BLaER1 (cell line): Measurements from ENCODE around the gene ASPG.

Experiments
- H3K27ac ChIP-seq: shearing (Covaris generic); formaldehyde crosslinking; 2 replicates; pipeline ENCODE4 v1.8.1; 2022
- H3K27me3 ChIP-seq: shearing (Covaris generic); formaldehyde crosslinking; 2 replicates; pipeline ENCODE4 v1.8.1; 2022
- H3K36me3 ChIP-seq: shearing (Covaris generic); formaldehyde crosslinking; 2 replicates; pipeline ENCODE4 v1.8.1; 2022
- H3K4me1 ChIP-seq: shearing (Covaris generic); formaldehyde crosslinking; 2 replicates; pipeline ENCODE4 v1.8.1; 2022
- H3K4me2 ChIP-seq: shearing (Covaris generic); formaldehyde crosslinking; 2 replicates; pipeline ENCODE4 v1.8.1; 2022
- H3K4me3 ChIP-seq: shearing (Covaris generic); formaldehyde crosslinking; 2 replicates; pipeline ENCODE4 v1.8.1; 2022
- H3K9ac ChIP-seq: shearing (Covaris generic); formaldehyde crosslinking; 2 replicates; pipeline ENCODE4 v1.8.1; 2022
- H3K9me3 ChIP-seq: shearing (Covaris generic); formaldehyde crosslinking; 2 replicates; pipeline ENCODE4 v1.8.1; 2022
- H4K20me1 ChIP-seq: shearing (Covaris generic); formaldehyde crosslinking; 2 replicates; pipeline ENCODE4 v1.8.1; 2022
- Cebpa-rat ChIP-seq: shearing (Covaris generic); IDR thresholded peaks from 2 replicates; pipeline ENCODE4 v1.8.1; 2022

The ASPG gene

GRCh38 chr14:104085032-104085888 is at the start of gene ASPG:
ASPG (plus strand) TSS chr14:104085700; CDS start chr14:104085771, 71 bp downstream.
- Histone ChIP-seq H3K9ac (no peak within 1 kb of the TSS), H3K36me3 (no peaks in the 10 kb centered on the region), H4K20me1 (no peaks in the 10 kb centered on the region), H3K9me3 (no peaks in the 10 kb centered on the region), H3K4me3 (no peak within 1 kb of the TSS), H3K27ac (no peak within 1 kb of the TSS), H3K4me1 (peaks cover 51% of the 10 kb centered on the region), H3K27me3 (no peaks in the 10 kb centered on the region), H3K4me2 (peak within 1 kb of the TSS; percentile 55)
- TF ChIP-seq Cebpa-rat: no peak

- no peak overlapping the region for H3K4me3 ChIP-seq
- no peak overlapping the region for H3K9ac ChIP-seq
- H3K36me3 ChIP-seq: no peaks in the 10 kb centered on the region
- no peak for TF ChIP-seq Cebpa-rat
- no peaks in the 10 kb centered on the region for H3K4me1 ChIP-seq
- no peaks in the 10 kb centered on the region for H3K9me3 ChIP-seq
- no peaks in the 10 kb centered on the region for H3K27me3 ChIP-seq
- no peak overlapping the region for H3K4me2 ChIP-seq
- no peak overlapping the region for H3K27ac ChIP-seq
- H4K20me1 ChIP-seq: no peaks in the 10 kb centered on the region
These were observed 49.3 kb upstream of the ASPG start for GRCh38 chr14:104036212-104036611.

DNA sequence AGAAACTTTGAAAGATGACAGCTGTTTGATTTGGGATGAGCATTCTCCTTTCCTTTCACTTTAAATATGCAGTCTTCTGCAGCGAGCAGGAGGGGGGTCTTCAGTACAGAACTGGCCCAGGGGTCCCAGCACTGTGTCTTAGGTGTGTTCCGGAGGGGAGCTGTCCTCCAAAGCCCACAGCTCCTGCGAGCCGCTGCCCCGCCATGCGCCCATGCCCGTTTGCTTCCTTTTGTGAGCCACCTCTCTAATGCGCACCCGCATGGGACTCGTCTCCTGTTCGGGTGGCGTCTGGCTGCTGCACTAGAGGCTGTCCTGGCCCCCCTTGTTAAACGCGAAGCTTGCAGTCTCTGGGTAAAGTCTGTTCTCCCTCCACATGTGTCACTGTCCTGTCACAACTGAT is 48.4 kb upstream of the ASPG start:
- Histone ChIP-seq H3K4me1 (no peaks in the 10 kb centered on the region), H3K9me3 (no peaks in the 10 kb centered on the region), H3K36me3 (no peaks in the 10 kb centered on the region), H4K20me1 (no peaks in the 10 kb centered on the region), H3K27me3 (no peaks in the 10 kb centered on the region), H3K4me3 (no peak overlapping the region), H3K4me2 (no peak overlapping the region), H3K9ac (no peak overlapping the region), H3K27ac (no peak overlapping the region)
- TF ChIP-seq Cebpa-rat: no peak

DNA sequence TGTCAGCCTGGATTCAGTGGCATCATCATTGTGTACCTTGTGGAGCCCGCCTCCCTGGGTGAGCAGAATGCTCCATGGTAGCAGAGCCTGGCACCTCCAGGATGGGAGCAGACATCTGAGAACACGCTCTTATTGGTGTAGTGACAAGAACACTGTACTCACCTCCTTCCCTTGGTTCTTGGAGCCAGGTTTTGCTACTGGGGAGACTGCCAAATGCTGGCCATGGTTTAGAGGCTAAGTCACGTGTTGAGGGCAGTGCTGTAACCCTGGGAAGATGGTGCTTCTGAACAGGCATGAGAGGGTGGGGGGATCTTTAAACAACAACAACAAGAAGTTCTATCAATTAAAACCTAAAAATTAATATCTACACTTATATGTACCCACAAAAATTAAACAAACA is 47.6 kb upstream of the ASPG start:
- TF ChIP-seq Cebpa-rat: no peak
- Histone ChIP-seq H3K9ac (no peak overlapping the region), H4K20me1 (no peaks in the 10 kb centered on the region), H3K4me2 (no peak overlapping the region), H3K27ac (no peak overlapping the region), H3K4me3 (no peak overlapping the region), H3K36me3 (no peaks in the 10 kb centered on the region), H3K9me3 (no peaks in the 10 kb centered on the region), H3K4me1 (no peaks in the 10 kb centered on the region), H3K27me3 (no peaks in the 10 kb centered on the region)

DNA sequence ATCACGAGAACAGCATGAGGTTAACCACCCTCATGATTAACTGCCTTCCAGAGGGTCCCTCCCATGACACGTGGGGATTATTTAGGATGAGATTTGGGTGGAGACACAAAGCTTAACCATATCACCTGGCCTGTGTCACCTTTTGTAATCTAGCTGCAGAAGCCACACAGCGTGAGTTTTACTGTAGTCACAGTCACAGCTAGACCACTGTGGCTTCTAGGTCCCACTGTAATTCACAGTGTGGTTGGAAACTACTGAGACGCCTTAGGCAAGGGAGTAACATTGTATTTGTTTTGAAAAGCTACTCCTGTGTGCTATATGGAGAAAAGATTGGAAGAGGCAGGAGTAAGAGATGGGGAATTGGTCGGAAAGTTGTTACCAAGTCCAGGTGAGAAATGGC is 46.3 kb upstream of the ASPG start:
- TF ChIP-seq Cebpa-rat: no peak
- Histone ChIP-seq H3K4me1 (no peaks in the 10 kb centered on the region), H3K27me3 (no peaks in the 10 kb centered on the region), H3K9me3 (no peaks in the 10 kb centered on the region), H3K9ac (no peak overlapping the region), H3K27ac (no peak overlapping the region), H3K36me3 (no peaks in the 10 kb centered on the region), H3K4me3 (no peak overlapping the region), H4K20me1 (no peaks in the 10 kb centered on the region), H3K4me2 (no peak overlapping the region)

- TF ChIP-seq Cebpa-rat: no peak
These were observed 45.0 kb upstream of the ASPG start for GRCh38 chr14:104040539-104040938.

GRCh38 chr14:104041430-104042104 is 43.9 kb upstream of the ASPG start:
- Histone ChIP-seq H3K27me3 (no peaks in the 10 kb centered on the region), H4K20me1 (no peaks in the 10 kb centered on the region)

More at GRCh38 chr14:104040539-104040938, 45.0 kb upstream of the ASPG start:
- Histone ChIP-seq H3K4me1 (no peaks in the 10 kb centered on the region), H3K4me3 (no peak overlapping the region), H3K9me3 (no peaks in the 10 kb centered on the region), H4K20me1 (no peaks in the 10 kb centered on the region), H3K27ac (no peak overlapping the region), H3K9ac (no peak overlapping the region), H3K36me3 (no peaks in the 10 kb centered on the region), H3K4me2 (no peak overlapping the region), H3K27me3 (no peaks in the 10 kb centered on the region)

GRCh38 chr14:104044016-104044415 is 41.5 kb upstream of the ASPG start:
- H3K27ac ChIP-seq: no peak overlapping the region

More at GRCh38 chr14:104041430-104042104, 43.9 kb upstream of the ASPG start:
- Histone ChIP-seq H3K4me1 (no peaks in the 10 kb centered on the region), H3K36me3 (no peaks in the 10 kb centered on the region), H3K4me2 (no peak overlapping the region), H3K27ac (no peak overlapping the region), H3K9ac (no peak overlapping the region), H3K9me3 (no peaks in the 10 kb centered on the region), H3K4me3 (no peak overlapping the region)
- TF ChIP-seq Cebpa-rat: no peak

DNA sequence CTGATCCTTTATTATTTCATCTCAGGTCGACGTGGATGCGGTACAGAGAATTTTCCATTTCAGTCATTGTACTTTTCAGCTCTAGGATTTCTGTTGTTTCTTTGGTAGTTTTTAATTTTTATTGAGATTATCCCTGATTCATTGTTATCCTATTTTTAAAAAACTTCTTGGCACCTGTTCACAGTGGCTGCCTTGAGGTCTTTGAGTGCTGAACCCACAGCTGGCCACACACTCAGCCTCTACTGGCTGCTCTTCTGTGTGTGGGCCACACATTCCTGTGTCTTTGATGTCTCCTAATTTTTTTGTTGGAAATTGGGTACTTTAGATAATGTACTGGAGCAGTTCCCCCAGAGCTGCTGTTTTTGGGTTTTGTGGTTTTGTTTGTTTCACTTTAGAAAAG is 37.7 kb upstream of the ASPG start:
- no peaks in the 10 kb centered on the region for H3K27me3 ChIP-seq
- H4K20me1 ChIP-seq: no peaks in the 10 kb centered on the region
- no peak overlapping the region for H3K9ac ChIP-seq
- no peaks in the 10 kb centered on the region for H3K9me3 ChIP-seq
- peaks cover 28% of the 10 kb centered on the region for H3K4me1 ChIP-seq
- no peaks in the 10 kb centered on the region for H3K36me3 ChIP-seq
- no peak overlapping the region for H3K4me2 ChIP-seq
- no peak overlapping the region for H3K4me3 ChIP-seq
- no peak overlapping the region for H3K27ac ChIP-seq
- no peak for TF ChIP-seq Cebpa-rat

More at GRCh38 chr14:104044016-104044415, 41.5 kb upstream of the ASPG start:
- H3K27me3 ChIP-seq: no peaks in the 10 kb centered on the region
- H3K9ac ChIP-seq: no peak overlapping the region
- no peak for TF ChIP-seq Cebpa-rat
- no peak overlapping the region for H3K4me2 ChIP-seq
- H3K4me3 ChIP-seq: no peak overlapping the region
- H4K20me1 ChIP-seq: no peaks in the 10 kb centered on the region
- no peaks in the 10 kb centered on the region for H3K9me3 ChIP-seq
- no peaks in the 10 kb centered on the region for H3K36me3 ChIP-seq
- H3K4me1 ChIP-seq: peaks cover 9% of the 10 kb centered on the region
